IMR-90 (cell line): ENCODE measurements around the gene LACC1. TPM values are rescaled to one million over a fixed set of nuclear protein-coding genes. Genes with fewer than 3 reads are reported as not detected.

Experiments used
- ATAC-seq: fragments of 200-7000 bp; cut with Tn5 transposase; 2 replicates; pipeline ENCODE4 v1.9.1; 2020; ENCODE audit warnings: low read depth, mild to moderate bottlenecking, moderate library complexity
- BruUV-seq: library from RNA; stranded (reverse); fragments of 400-500 nt; replicated peaks from 2 replicates; lab custom pipeline; 2021; lab: Mats Ljungman, UMichigan
- CTCF ChIA-PET: fragments of 300-600 bp; formaldehyde crosslinking; extraction: SDS; loops from one replicate; lab custom pipeline; 2021; ENCODE audit warnings: antibody characterized with exemption; lab: Yijun Ruan, JAX
- POLR2A ChIA-PET: fragments of 300-600 bp; sonication (Branson Sonifier 250); formaldehyde crosslinking; loops from one replicate; lab custom pipeline; 2022; ENCODE audit warnings: antibody characterized with exemption; ENCODE audit not compliant: unreplicated experiment; lab: Charles Lee
- DNase-seq: peaks from one replicate; pipeline ENCODE4 v3.0.0; 2013
- H2AFZ ChIP-seq: replicated peaks from 2 replicates; pipeline ENCODE3; 2013; ENCODE audit warnings: low read length, mild to moderate bottlenecking; ENCODE audit not compliant: poor library complexity
- H2AK5ac ChIP-seq: 2 replicates; pipeline ENCODE4 v1.6.1; 2013; ENCODE audit warnings: low read depth, low read length, inconsistent platforms
- H2AK9ac ChIP-seq: replicated peaks from 2 replicates; pipeline ENCODE3; 2013; ENCODE audit warnings: mild to moderate bottlenecking, low read depth, low read length, moderate library complexity; ENCODE audit not compliant: poor library complexity
- H2BK120ac ChIP-seq: 2 replicates; pipeline ENCODE4 v1.6.1; 2013; ENCODE audit warnings: low read depth, low read length, inconsistent platforms
- H2BK15ac ChIP-seq: 3 replicates; pipeline ENCODE4 v1.6.1; 2013; ENCODE audit warnings: low read depth, low read length, inconsistent platforms
- H2BK20ac ChIP-seq: 2 replicates; pipeline ENCODE4 v1.6.1; 2013; ENCODE audit warnings: low read depth, mild to moderate bottlenecking, inconsistent platforms, low read length, moderate library complexity
- H2BK5ac ChIP-seq: 2 replicates; pipeline ENCODE4 v1.6.1; 2013; ENCODE audit warnings: mild to moderate bottlenecking, low read depth, low read length, inconsistent platforms; ENCODE audit not compliant: poor library complexity, severe bottlenecking
- H3K14ac ChIP-seq: replicated peaks from 2 replicates; pipeline ENCODE4 v1.6.1; 2013; ENCODE audit warnings: low read depth, low read length, inconsistent platforms
- H3K18ac ChIP-seq: 2 replicates; pipeline ENCODE4 v1.6.1; 2013; ENCODE audit warnings: low read depth, low read length, control low read depth
- H3K23ac ChIP-seq: 2 replicates; pipeline ENCODE4 v1.6.1; 2013; ENCODE audit warnings: low read depth, low read length, inconsistent platforms
- H3K27ac ChIP-seq: 2 replicates; pipeline ENCODE4 v1.5.1; 2013; ENCODE audit warnings: mild to moderate bottlenecking, control low read depth, low read length; ENCODE audit not compliant: insufficient read depth
- H3K27me3 ChIP-seq: 2 replicates; pipeline ENCODE4 v1.6.1; 2013; ENCODE audit warnings: low read length; ENCODE audit not compliant: control insufficient read depth, insufficient read depth
- H3K36me3 ChIP-seq: 2 replicates; pipeline ENCODE4 v1.6.1; 2013; ENCODE audit warnings: low read length, mixed read lengths; ENCODE audit not compliant: control insufficient read depth, insufficient read depth
- H3K4ac ChIP-seq: 2 replicates; pipeline ENCODE4 v1.6.1; 2013; ENCODE audit warnings: low read depth, low read length, inconsistent platforms
- H3K4me1 ChIP-seq: 2 replicates; pipeline ENCODE4 v1.6.1; 2013; ENCODE audit warnings: low read length, mixed read lengths; ENCODE audit not compliant: control insufficient read depth, insufficient read depth
- H3K4me2 ChIP-seq: 2 replicates; pipeline ENCODE4 v1.6.1; 2013; ENCODE audit warnings: low read depth, mild to moderate bottlenecking, control low read depth, low read length, moderate library complexity
- H3K4me3 ChIP-seq: 2 replicates; pipeline ENCODE4 v1.5.1; 2013; ENCODE audit warnings: low read depth, mild to moderate bottlenecking, control low read depth, low read length, moderate library complexity; ENCODE audit not compliant: insufficient read depth
- H3K56ac ChIP-seq: 2 replicates; pipeline ENCODE4 v1.6.1; 2013; ENCODE audit warnings: low read length, inconsistent platforms; ENCODE audit not compliant: insufficient read depth; ENCODE audit errors: extremely low read depth
- H3K79me1 ChIP-seq, 2 experiments: 2 replicates each; pipeline ENCODE4 v1.6.1; 2013; ENCODE audit warnings: low read length in 2 of 2, inconsistent platforms in 1 of 2, low read depth in 1 of 2
- H3K9ac ChIP-seq: 2 replicates; pipeline ENCODE4 v1.6.1; 2013; ENCODE audit warnings: low read depth, low read length, control low read depth
- H3K9me1 ChIP-seq: 2 replicates; pipeline ENCODE4 v1.6.1; 2013; ENCODE audit warnings: low read length, inconsistent platforms; ENCODE audit not compliant: insufficient read depth
- H3K9me3 ChIP-seq: 2 replicates; pipeline ENCODE4 v1.6.1; 2013; ENCODE audit warnings: low read length; ENCODE audit not compliant: control insufficient read depth, insufficient read depth
- H4K20me1 ChIP-seq: 2 replicates; pipeline ENCODE4 v1.6.1; 2013; ENCODE audit warnings: low read length, inconsistent platforms; ENCODE audit not compliant: insufficient read depth
- H4K5ac ChIP-seq: 2 replicates; pipeline ENCODE4 v1.6.1; 2013; ENCODE audit warnings: mild to moderate bottlenecking, low read depth, low read length, control low read depth
- H4K8ac ChIP-seq, 2 experiments: 2 replicates each; pipeline ENCODE4 v1.6.1; 2013; ENCODE audit warnings: low read depth in 2 of 2, low read length in 2 of 2, control low read depth in 1 of 2, inconsistent platforms in 1 of 2
- H4K91ac ChIP-seq: 2 replicates; pipeline ENCODE4 v1.6.1; 2013; ENCODE audit warnings: low read depth, low read length, inconsistent platforms; ENCODE audit not compliant: insufficient read depth
- BHLHE40 ChIP-seq: fragments of 150-350 bp; IDR thresholded peaks from 2 replicates; pipeline ENCODE4 v1.6.1; 2016; ENCODE audit warnings: mild to moderate bottlenecking, low read depth, low read length
- CHD1 ChIP-seq: IDR thresholded peaks from 2 replicates; pipeline ENCODE4 v1.6.1; 2012; ENCODE audit warnings: low read depth, low read length, improper control_type of control experiment
- FOS ChIP-seq: fragments of 150-350 bp; IDR thresholded peaks from 2 replicates; pipeline ENCODE4 v1.6.1; 2016; ENCODE audit warnings: low read depth, low read length
- MAZ ChIP-seq: IDR thresholded peaks from 2 replicates; pipeline ENCODE4 v1.6.1; 2012; ENCODE audit warnings: low read depth, mild to moderate bottlenecking, low read length, improper control_type of control experiment, moderate library complexity, borderline replicate concordance
- MXI1 ChIP-seq: IDR thresholded peaks from 2 replicates; pipeline ENCODE4 v1.6.1; 2012; ENCODE audit warnings: low read depth, mild to moderate bottlenecking, low read length, moderate library complexity, borderline replicate concordance
- POLR2A ChIP-seq: IDR thresholded peaks from 2 replicates; pipeline ENCODE4 v1.6.1; 2012; ENCODE audit warnings: mild to moderate bottlenecking, low read depth, low read length
- RAD21 ChIP-seq: IDR thresholded peaks from 2 replicates; pipeline ENCODE4 v1.6.1; 2012; ENCODE audit warnings: low read length, improper control_type of control experiment
- RCOR1 ChIP-seq: IDR thresholded peaks from 2 replicates; pipeline ENCODE4 v1.6.1; 2012; ENCODE audit warnings: mild to moderate bottlenecking, low read length, improper control_type of control experiment; ENCODE audit not compliant: insufficient replicate concordance
- RFX5 ChIP-seq: IDR thresholded peaks from 2 replicates; pipeline ENCODE4 v1.8.0; 2012; ENCODE audit warnings: low read depth, mild to moderate bottlenecking, low read length, moderate library complexity
- SMC3 ChIP-seq: fragments of 150-350 bp; IDR thresholded peaks from 2 replicates; pipeline ENCODE4 v1.6.1; 2016; ENCODE audit warnings: low read depth, mild to moderate bottlenecking, antibody characterized with exemption, low read length, moderate library complexity
- WGBS, 2 experiments: methylation state at CpG; one replicate each; pipeline versions ENCODE4 v1.1.5 to v1.1.7; 2013; ENCODE audit warnings: missing lambda C conversion rate in 2 of 2; ENCODE audit not compliant: insufficient read length in 1 of 2; ENCODE audit errors: extremely low coverage in 2 of 2; 5-methylcytosine and 5-hydroxymethylcytosine counted together
- dilution Hi-C: fragments of 300-500 bp; cut with HindIII; formaldehyde crosslinking; loops from one replicate; pipeline ENCODE4 v1.14.3; 2018; ENCODE audit warnings: low sequenced_read_pairs; ENCODE audit not compliant: unreplicated experiment
- in situ Hi-C: fragments of 300-500 bp; cut with MboI; formaldehyde crosslinking; loops from 3 replicates; pipeline ENCODE4 v1.14.3; 2019; ENCODE audit warnings: low sequenced_read_pairs, inconsistent platforms, mixed read lengths
- intact Hi-C: fragments of 100-400 bp; cut with micrococcal nuclease; formaldehyde crosslinking; loops from 2 replicates; pipeline ENCODE4 v1.10.0; 2022
- polyA plus RNA-seq, 3 experiments: library from polyadenylated mRNA; depleted of rRNA; stranded (reverse); fragments of >200 nt; gene quantifications; 2 replicates each; pipeline ENCODE4 v1.2.3, GENCODE V29; 2012; ENCODE audit warnings: low replicate concordance in 1 of 3
- total RNA-seq: library from RNA; depleted of rRNA; stranded (reverse); fragments of >200 nt; gene quantifications from 2 replicates; pipeline ENCODE4 v1.2.3, GENCODE V29; 2012
- TF ChIP-seq, protein P1 (sequence below): fragments of 150-350 bp; IDR thresholded peaks from 2 replicates; pipeline ENCODE4 v1.6.1; 2016; ENCODE audit warnings: low read depth, mild to moderate bottlenecking, low read length, moderate library complexity, borderline replicate concordance
- TF ChIP-seq, protein P2 (sequence below): conservative IDR thresholded peaks from 2 replicates; pipeline ENCODE4 v1.5.1; 2012; ENCODE audit warnings: mild to moderate bottlenecking, low read depth, low read length, improper control_type of control experiment
- TF ChIP-seq, protein P3 (sequence below): fragments of 150-350 bp; IDR thresholded peaks from 2 replicates; pipeline ENCODE4 v1.6.1; 2017; ENCODE audit warnings: mild to moderate bottlenecking, antibody characterized with exemption, low read length, low read depth

LACC1 gene
- total and polyA plus RNA-seq, 2 of the 4 experiments (the other 2 are of a cell fraction) = 3.2 to 4.7 TPM

DNA sequence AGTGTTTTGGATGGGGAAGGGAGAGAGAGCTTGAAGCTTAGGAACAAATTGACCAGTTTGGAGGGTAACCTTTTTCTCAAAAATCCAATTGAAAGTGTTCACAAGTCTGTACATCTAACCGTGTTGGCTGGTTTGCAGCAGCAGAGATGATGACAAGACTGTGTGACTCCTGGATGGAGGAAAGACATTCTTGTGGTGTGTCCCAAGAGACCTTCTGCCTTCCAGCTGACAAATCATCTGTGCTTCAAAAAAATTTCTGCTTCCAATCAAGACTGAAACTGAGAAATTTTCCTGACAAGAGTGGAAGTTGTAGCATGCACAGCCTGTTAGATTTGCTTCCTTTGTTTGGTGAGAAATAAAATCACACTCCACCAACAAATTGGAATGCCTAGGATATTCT, 56.2 kb downstream of the LACC1 start:
- H3K18ac ChIP-seq = no peak overlapping the region
- no peak overlapping the region for H3K56ac ChIP-seq
- no peak overlapping the region for H3K4me3 ChIP-seq
- H3K79me1 ChIP-seq = no peaks in the 10 kb centered on the region
- no peak overlapping the region for H3K9ac ChIP-seq
- H3K4ac ChIP-seq = no peak overlapping the region
- H2BK5ac ChIP-seq = no peak overlapping the region
- ChIA-PET POLR2A (no interaction called here), CTCF (interaction anchor here (1.1 kb wide), 1 partner anchor 15 kb away, joined by 4 read pairs; no protein-coding TSS in a partner anchor)
- peaks cover 4% of the 10 kb centered on the region; the same call in 1 of the 2 replicates for H3K9me3 ChIP-seq
- dilution Hi-C loops (no loop called here), intact Hi-C loops (loop anchor here (10.0 kb wide), 1 partner anchor 229 kb away; no protein-coding TSS in a partner anchor), in situ Hi-C loops (no loop called here)
- H3K23ac ChIP-seq = no peak overlapping the region
- H3K4me1 ChIP-seq = no peaks in the 10 kb centered on the region
- no peaks in the 10 kb centered on the region for H3K36me3 ChIP-seq
- no peak overlapping the region for H4K5ac ChIP-seq
- H4K20me1 ChIP-seq = no peaks in the 10 kb centered on the region
- ATAC-seq = no peak
- H4K91ac ChIP-seq = no peak overlapping the region
- no peak overlapping the region for H2BK20ac ChIP-seq
- no peak for TF ChIP-seq RFX5
- TF ChIP-seq, protein P1, sequence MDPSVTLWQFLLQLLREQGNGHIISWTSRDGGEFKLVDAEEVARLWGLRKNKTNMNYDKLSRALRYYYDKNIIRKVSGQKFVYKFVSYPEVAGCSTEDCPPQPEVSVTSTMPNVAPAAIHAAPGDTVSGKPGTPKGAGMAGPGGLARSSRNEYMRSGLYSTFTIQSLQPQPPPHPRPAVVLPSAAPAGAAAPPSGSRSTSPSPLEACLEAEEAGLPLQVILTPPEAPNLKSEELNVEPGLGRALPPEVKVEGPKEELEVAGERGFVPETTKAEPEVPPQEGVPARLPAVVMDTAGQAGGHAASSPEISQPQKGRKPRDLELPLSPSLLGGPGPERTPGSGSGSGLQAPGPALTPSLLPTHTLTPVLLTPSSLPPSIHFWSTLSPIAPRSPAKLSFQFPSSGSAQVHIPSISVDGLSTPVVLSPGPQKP = no peak
- TF ChIP-seq, protein P2, sequence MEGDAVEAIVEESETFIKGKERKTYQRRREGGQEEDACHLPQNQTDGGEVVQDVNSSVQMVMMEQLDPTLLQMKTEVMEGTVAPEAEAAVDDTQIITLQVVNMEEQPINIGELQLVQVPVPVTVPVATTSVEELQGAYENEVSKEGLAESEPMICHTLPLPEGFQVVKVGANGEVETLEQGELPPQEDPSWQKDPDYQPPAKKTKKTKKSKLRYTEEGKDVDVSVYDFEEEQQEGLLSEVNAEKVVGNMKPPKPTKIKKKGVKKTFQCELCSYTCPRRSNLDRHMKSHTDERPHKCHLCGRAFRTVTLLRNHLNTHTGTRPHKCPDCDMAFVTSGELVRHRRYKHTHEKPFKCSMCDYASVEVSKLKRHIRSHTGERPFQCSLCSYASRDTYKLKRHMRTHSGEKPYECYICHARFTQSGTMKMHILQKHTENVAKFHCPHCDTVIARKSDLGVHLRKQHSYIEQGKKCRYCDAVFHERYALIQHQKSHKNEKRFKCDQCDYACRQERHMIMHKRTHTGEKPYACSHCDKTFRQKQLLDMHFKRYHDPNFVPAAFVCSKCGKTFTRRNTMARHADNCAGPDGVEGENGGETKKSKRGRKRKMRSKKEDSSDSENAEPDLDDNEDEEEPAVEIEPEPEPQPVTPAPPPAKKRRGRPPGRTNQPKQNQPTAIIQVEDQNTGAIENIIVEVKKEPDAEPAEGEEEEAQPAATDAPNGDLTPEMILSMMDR = no peak
- no peak for TF ChIP-seq POLR2A
- TF ChIP-seq MXI1 = no peak
- TF ChIP-seq CHD1 = no peak
- TF ChIP-seq MAZ = no peak
- TF ChIP-seq, protein P3, sequence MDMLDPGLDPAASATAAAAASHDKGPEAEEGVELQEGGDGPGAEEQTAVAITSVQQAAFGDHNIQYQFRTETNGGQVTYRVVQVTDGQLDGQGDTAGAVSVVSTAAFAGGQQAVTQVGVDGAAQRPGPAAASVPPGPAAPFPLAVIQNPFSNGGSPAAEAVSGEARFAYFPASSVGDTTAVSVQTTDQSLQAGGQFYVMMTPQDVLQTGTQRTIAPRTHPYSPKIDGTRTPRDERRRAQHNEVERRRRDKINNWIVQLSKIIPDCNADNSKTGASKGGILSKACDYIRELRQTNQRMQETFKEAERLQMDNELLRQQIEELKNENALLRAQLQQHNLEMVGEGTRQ = no peak
- TF ChIP-seq RCOR1 = no peak
- no peak for TF ChIP-seq SMC3
- TF ChIP-seq RAD21 = no peak
- no peak for TF ChIP-seq FOS
- TF ChIP-seq BHLHE40 = no peak
- no peak overlapping the region for H3K27ac ChIP-seq
- no peak overlapping the region for H2AK5ac ChIP-seq
- no peak overlapping the region for H2AFZ ChIP-seq
- no peaks in the 10 kb centered on the region for H3K9me1 ChIP-seq
- WGBS, 2 experiments = 67% methylated on average over 1 of the region's 1 CpG; no CpG with 5 or more reads in 1 of the 2 experiments
- no peak overlapping the region for H3K4me2 ChIP-seq
- no TSS peak for BruUV-seq
- no peak overlapping the region for H2BK120ac ChIP-seq
- H2BK15ac ChIP-seq = no peak overlapping the region
- DNase-seq = no peak
- no peak overlapping the region for H3K14ac ChIP-seq
- no peak overlapping the region for H4K8ac ChIP-seq
- peaks cover 27% of the 10 kb centered on the region for H3K27me3 ChIP-seq
- no peak overlapping the region for H2AK9ac ChIP-seq
